ENCODE data around the gene RASL11B.
A peak's percentile ranks its signal among the peaks of the same experiment; 100 is the strongest.
"Not testable (repeated sequence)": the region's sequence is repeated elsewhere in the genome, so short reads cannot be mapped to it uniquely, and the experiment has no call there.

Gene RASL11B

GRCh38 chr4:52861879-52862616, at the start of gene RASL11B:
Gene RASL11B, plus strand, starts transcription at chr4:52862317. Its CDS starts 191 bp downstream, at chr4:52862508.
- DNase-seq (ENCODE audit: low read depth, low spot score): peak; percentile 59

GRCh38 chr4:52813546-52813945, 48.6 kb upstream of the RASL11B start:
- DNase-seq (ENCODE audit: low read depth, low spot score): no peak

- no peak for DNase-seq (ENCODE audit: low read depth, low spot score)
Observed at GRCh38 chr4:52822583-52822971, 39.5 kb upstream of the RASL11B start.

GRCh38 chr4:52822972-52823701, 39.0 kb upstream of the RASL11B start:
- DNase-seq (ENCODE audit: low read depth, low spot score): no peak

- DNase-seq (ENCODE audit: low read depth, low spot score): no peak
Observed at GRCh38 chr4:52823702-52824092, 38.4 kb upstream of the RASL11B start.

GRCh38 chr4:52824270-52824602, 37.9 kb upstream of the RASL11B start:
- DNase-seq (ENCODE audit: low read depth, low spot score): no peak

- no peak for DNase-seq (ENCODE audit: low read depth, low spot score)
Observed at GRCh38 chr4:52824603-52825459, 37.3 kb upstream of the RASL11B start.

GRCh38 chr4:52825460-52826090, 36.5 kb upstream of the RASL11B start:
- no peak for DNase-seq (ENCODE audit: low read depth, low spot score)

GRCh38 chr4:52833941-52834525, 28.1 kb upstream of the RASL11B start:
- DNase-seq (ENCODE audit: low read depth, low spot score): no peak

GRCh38 chr4:52834641-52835456, 27.3 kb upstream of the RASL11B start:
- DNase-seq (ENCODE audit: low read depth, low spot score): not testable (repeated sequence)

- no peak for DNase-seq (ENCODE audit: low read depth, low spot score)
Observed at GRCh38 chr4:52836120-52836519, 26.0 kb upstream of the RASL11B start.

- no peak for DNase-seq (ENCODE audit: low read depth, low spot score)
Observed at GRCh38 chr4:52836678-52837077, 25.4 kb upstream of the RASL11B start.

- no peak for DNase-seq (ENCODE audit: low read depth, low spot score)
Observed at GRCh38 chr4:52837716-52838558, 24.2 kb upstream of the RASL11B start.

GRCh38 chr4:52838729-52839586, 23.2 kb upstream of the RASL11B start:
- no peak for DNase-seq (ENCODE audit: low read depth, low spot score)

- no peak for DNase-seq (ENCODE audit: low read depth, low spot score)
Observed at GRCh38 chr4:52840531-52841370, 21.4 kb upstream of the RASL11B start.

- no peak for DNase-seq (ENCODE audit: low read depth, low spot score)
Observed at GRCh38 chr4:52841682-52842456, 20.2 kb upstream of the RASL11B start.

- DNase-seq (ENCODE audit: low read depth, low spot score): no peak
Observed at GRCh38 chr4:52842792-52843191, 19.3 kb upstream of the RASL11B start.

Data from activated CD4-positive, CD25-positive, alpha-beta regulatory T cell treated with anti-CD3 and anti-CD28 coated beads, Interleukin-2, amount 50 U/mL, for 16 hours (primary cell).